Neural crest cell (in vitro differentiated cells): ENCODE data around the gene CCDC170. TPM values are rescaled to one million over a fixed set of nuclear protein-coding genes. Genes with fewer than 3 reads are reported as not detected.
A peak's percentile ranks its signal among the peaks of the same experiment; 100 is the strongest.
"Not testable (repeated sequence)": the region's sequence is repeated elsewhere in the genome, so short reads cannot be mapped to it uniquely, and the experiment has no call there.

Experiments
- DNase-seq: peaks from one replicate; pipeline ENCODE4 v3.0.0; 2021; ENCODE audit warnings: low read depth, mixed read lengths, low spot score
- H3K27ac Mint-ChIP-seq: one replicate; pipeline ENCODE4 v1.8.0; 2021; ENCODE audit warnings: mild to moderate bottlenecking, mixed read lengths; ENCODE audit not compliant: unreplicated experiment
- H3K27me3 Mint-ChIP-seq: 2 replicates; pipeline ENCODE4 v1.8.0; 2021; ENCODE audit warnings: low read depth, mild to moderate bottlenecking, mixed read lengths
- H3K36me3 Mint-ChIP-seq: 2 replicates; pipeline ENCODE4 v1.8.0; 2021; ENCODE audit warnings: low read depth, mild to moderate bottlenecking, mixed read lengths
- H3K4me1 Mint-ChIP-seq: 2 replicates; pipeline ENCODE4 v1.8.0; 2021; ENCODE audit warnings: mixed read lengths
- H3K4me3 Mint-ChIP-seq: one replicate; pipeline ENCODE4 v1.8.0; 2021; ENCODE audit warnings: mild to moderate bottlenecking, mixed read lengths
- H3K9me3 Mint-ChIP-seq: 2 replicates; pipeline ENCODE4 v1.8.0; 2021; ENCODE audit warnings: mixed read lengths
- CTCF ChIP-seq: fragments of 200-600 bp; sonication (generic); conservative IDR thresholded peaks from 2 replicates; pipeline ENCODE4 v1.5.0; 2021; ENCODE audit warnings: antibody characterized with exemption, mild to moderate bottlenecking
- total RNA-seq: library from RNA; stranded (reverse); gene quantifications from 2 replicates; pipeline ENCODE4 v1.2.1, GENCODE V29; 2021

The CCDC170 gene
- total RNA-seq, 1 donor from 2014 or later = 0.37 TPM

- Mint-ChIP-seq H3K27me3 (peaks cover 4% of the 10 kb centered on the region), H3K36me3 (peaks cover 16% of the 10 kb centered on the region), H3K4me1 (peaks cover 57% of the 10 kb centered on the region), H3K4me3 (peak within 1 kb of the TSS; percentile 91), H3K27ac (peak within 1 kb of the TSS; percentile 95), H3K9me3 (peaks cover 2% of the 10 kb centered on the region)
- peak; percentile 98 for DNase-seq
- no peak for TF ChIP-seq CTCF
Measured at GRCh38 chr6:151451950-151452749, 41.7 kb upstream of the CCDC170 start, which contains the start of gene RMND1. Gene RMND1, minus strand, starts transcription at chr6:151452126. Its CDS starts 6,315 bp downstream, at chr6:151445811.

- TF ChIP-seq CTCF = no peak
- Mint-ChIP-seq H3K4me3 (peak overlapping the region; percentile 91), H3K4me1 (peaks cover 55% of the 10 kb centered on the region), H3K36me3 (peaks cover 17% of the 10 kb centered on the region), H3K9me3 (peaks cover 2% of the 10 kb centered on the region), H3K27me3 (peaks cover 4% of the 10 kb centered on the region), H3K27ac (peak overlapping the region; percentile 89)
- DNase-seq = no peak
Measured at GRCh38 chr6:151452750-151453427, 40.9 kb upstream of the CCDC170 start.

GRCh38 chr6:151455751-151456398 is 37.9 kb upstream of the CCDC170 start:
- H3K27ac Mint-ChIP-seq, H3K27me3 Mint-ChIP-seq, H3K4me3 Mint-ChIP-seq, H3K9me3 Mint-ChIP-seq, DNase-seq: not testable (repeated sequence)
- Mint-ChIP-seq H3K36me3 (peaks cover 13% of the 10 kb centered on the region), H3K4me1 (peaks cover 46% of the 10 kb centered on the region)

- TF ChIP-seq CTCF = no peak
- no peak overlapping the region for H3K27ac Mint-ChIP-seq
- DNase-seq = no peak
- no peaks in the 10 kb centered on the region for H3K27me3 Mint-ChIP-seq
- no peaks in the 10 kb centered on the region for H3K9me3 Mint-ChIP-seq
- peaks cover 2% of the 10 kb centered on the region for H3K36me3 Mint-ChIP-seq
- peaks cover 6% of the 10 kb centered on the region for H3K4me1 Mint-ChIP-seq
- H3K4me3 Mint-ChIP-seq = no peak overlapping the region
Measured at GRCh38 chr6:151461673-151462072, 32.1 kb upstream of the CCDC170 start.

GRCh38 chr6:151464702-151465101 is 29.1 kb upstream of the CCDC170 start:
- Mint-ChIP-seq H3K4me3 (no peak overlapping the region), H3K27me3 (no peaks in the 10 kb centered on the region), H3K36me3 (peaks cover 5% of the 10 kb centered on the region), H3K9me3 (no peaks in the 10 kb centered on the region), H3K4me1 (no peaks in the 10 kb centered on the region), H3K27ac (no peak overlapping the region)
- no peak for DNase-seq
- no peak for TF ChIP-seq CTCF
